DMS 273 (cell line): ENCODE results near the gene TMEM185A.
"Not testable (repeated sequence)": the region's sequence is repeated elsewhere in the genome, so short reads cannot be mapped to it uniquely, and the experiment has no call there.

Experiments used
- DNase-seq: peaks from one replicate; lab custom pipeline; 2025; ENCODE audit not compliant: unreplicated experiment; lab: John Stamatoyannopoulos, UW

The TMEM185A gene

GRCh38 chrX:149631234-149632165 is at the start of gene TMEM185A:
TSS of gene TMEM185A (minus strand) at chrX:149631792. CDS start at chrX:149631580, 212 bp downstream.
- peak; percentile 83 for DNase-seq

GRCh38 chrX:149681182-149681581 is 49.6 kb upstream of the TMEM185A start:
- DNase-seq, result no peak

DNA sequence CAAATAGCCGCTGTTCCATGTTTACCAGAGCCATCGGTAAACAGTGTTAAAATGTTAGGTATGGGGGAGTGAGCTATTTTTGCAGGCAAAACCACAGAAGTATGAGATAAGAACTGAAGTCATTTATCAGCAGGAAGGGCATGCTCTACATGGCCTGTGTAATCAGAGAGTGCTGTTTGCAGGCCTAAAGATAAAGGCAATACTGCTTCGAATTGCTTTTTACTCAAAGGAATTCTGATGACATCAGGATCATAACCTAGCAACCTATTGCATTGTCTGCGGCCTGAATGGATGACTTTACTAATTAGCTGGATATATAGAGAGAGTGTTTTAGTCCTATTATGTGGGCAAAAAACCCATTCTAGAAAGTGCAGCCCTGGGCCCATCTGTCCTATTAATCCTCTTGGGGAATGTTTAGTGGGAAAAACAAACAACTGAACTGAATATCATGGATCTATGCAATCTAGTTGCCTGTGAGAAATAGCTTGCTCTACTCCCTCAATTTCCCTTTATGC is 47.6 kb upstream of the TMEM185A start:
- DNase-seq, result not testable (repeated sequence)

GRCh38 chrX:149675554-149675953 is 44.0 kb upstream of the TMEM185A start:
- not testable (repeated sequence) for DNase-seq

- not testable (repeated sequence) for DNase-seq
Measured at GRCh38 chrX:149675088-149675487, 43.5 kb upstream of the TMEM185A start.

GRCh38 chrX:149660613-149661012 is 29.0 kb upstream of the TMEM185A start:
- not testable (repeated sequence) for DNase-seq

GRCh38 chrX:149656260-149656884 is 24.8 kb upstream of the TMEM185A start:
- not testable (repeated sequence) for DNase-seq

GRCh38 chrX:149652232-149652981 is 20.8 kb upstream of the TMEM185A start:
- DNase-seq, result no peak

DNA sequence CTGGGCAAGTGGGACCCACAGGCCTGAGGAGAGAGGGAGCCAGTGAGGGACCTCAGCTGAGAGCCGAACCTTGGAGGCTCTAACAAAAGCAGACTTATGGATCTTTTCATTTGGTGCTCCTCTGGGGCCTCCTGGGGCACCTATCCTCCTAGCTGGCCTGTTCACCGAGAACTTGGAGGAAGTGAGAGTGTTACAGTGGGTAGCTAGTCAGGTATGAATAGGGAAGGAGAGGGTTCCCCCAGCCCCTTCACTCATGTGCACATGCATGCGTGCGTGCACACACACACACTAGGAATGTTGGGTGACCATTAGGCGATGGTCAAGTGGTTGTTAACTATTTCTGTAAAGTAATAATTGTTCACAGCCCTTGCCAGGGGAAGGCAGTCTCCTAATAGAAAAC is 18.6 kb upstream of the TMEM185A start:
- DNase-seq, result no peak

GRCh38 chrX:149648932-149649331 is 17.3 kb upstream of the TMEM185A start:
- peak; percentile 18 for DNase-seq

GRCh38 chrX:149647505-149647904 is 15.9 kb upstream of the TMEM185A start:
- no peak for DNase-seq

DNA sequence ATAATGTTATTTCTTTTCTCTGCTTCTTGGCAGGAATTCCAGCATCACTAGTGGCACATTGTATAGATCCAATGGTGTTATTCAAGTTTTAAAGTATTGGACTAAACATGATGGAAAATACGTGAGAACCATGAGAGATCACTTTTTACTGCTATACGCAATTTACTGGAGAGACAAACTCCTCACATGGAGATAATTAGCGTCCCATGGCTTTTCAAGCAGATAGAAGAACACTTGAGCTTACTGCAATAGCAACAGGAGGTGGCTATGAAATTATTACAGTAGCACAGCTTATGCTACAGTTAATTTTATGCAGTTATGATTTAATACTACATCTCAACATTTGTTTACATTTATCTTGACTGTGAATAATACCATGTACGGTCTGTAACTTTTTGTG is 11.9 kb upstream of the TMEM185A start:
- no peak for DNase-seq

- DNase-seq, result no peak
Measured at GRCh38 chrX:149641835-149642234, 10.2 kb upstream of the TMEM185A start.

DNA sequence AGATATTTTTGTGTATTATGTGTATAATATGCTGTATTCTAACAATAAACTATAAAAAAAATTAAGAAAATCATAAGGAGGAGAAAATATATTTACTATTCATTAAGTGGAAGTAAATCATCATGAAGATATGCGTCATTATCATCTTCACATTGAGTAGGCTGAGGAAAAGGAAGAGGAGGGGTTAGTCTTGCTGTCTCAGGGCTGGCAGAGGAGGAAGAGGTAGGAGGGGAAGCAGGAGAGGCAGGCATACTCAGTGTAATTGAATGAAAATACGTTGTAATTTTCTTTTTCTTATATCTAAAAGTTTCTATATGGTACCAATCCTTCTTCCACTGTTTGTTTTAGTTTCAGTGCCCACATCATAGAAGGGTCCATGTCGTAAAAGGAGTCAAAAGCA is 9.8 kb upstream of the TMEM185A start:
- no peak for DNase-seq

- no peak for DNase-seq
Measured at GRCh38 chrX:149639568-149639967, 8.0 kb upstream of the TMEM185A start.

DNA sequence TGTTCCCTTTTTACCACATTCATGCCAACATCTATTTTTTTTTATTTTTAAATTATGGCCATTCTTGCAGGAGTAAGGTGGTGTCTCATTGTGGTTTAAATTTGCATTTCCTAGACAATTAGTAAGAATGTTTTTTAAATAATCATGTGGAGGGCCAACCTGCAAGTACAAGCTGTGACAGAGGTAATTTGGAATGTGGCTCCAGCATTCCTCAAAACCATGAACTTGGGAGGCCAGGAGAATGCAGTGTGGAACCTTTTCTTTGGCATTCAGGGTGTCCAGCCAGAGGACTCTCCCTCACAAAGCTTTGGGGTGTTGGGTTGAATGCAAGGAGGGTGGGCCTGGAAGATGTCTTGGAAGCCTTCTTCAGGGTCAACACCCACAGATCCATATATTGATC is 7.3 kb upstream of the TMEM185A start:
- DNase-seq, result no peak

DNA sequence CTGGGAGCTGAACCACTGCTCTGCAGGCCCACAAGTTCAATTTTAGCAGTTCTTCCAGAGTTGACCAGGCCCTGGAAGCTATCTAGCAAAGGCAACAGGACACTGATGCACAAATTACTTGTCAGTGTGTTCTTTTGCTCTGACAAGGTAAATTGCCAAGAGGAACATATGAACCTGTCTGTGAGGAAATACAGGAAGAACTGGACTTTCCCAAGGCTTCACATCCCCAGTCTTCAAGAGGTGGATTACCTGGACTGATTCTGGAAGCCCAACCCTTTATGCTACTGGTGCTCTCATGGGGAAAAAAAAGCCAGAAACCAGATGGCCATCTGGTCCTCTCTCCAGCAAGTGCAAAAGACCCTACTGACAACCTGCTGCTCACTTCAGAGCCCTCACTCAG is 1.9 kb upstream of the TMEM185A start:
- no peak for DNase-seq

DNA sequence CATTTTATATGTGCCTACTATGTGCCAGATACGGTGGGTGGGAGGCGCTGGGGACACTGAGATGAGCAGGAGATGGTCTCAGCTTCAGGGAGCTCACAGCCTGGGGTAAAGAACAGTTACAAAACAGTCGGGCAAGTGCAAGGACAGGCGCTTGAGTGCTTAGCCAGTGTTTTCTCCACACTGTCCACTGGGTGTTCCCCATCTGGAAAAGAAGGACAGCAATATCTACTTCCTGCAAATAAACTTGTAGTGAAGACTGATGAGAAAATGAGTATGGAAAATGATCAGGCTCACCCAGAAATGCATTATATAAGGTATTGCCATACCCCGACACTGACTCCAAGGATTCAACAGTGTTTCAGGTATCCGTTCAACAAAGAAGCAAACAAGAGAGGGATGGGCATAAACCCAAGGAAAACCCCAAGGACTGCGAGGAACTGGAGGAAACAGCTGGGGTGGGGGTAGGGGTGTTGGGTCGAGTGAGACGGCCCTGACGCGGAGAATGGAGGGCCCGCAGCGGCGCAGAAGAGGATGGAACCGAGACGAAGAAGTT is 835 bp downstream of the TMEM185A start:
- peak; percentile 63 for DNase-seq

- no peak for DNase-seq
Measured at GRCh38 chrX:149629730-149630387, 1.7 kb downstream of the TMEM185A start.

DNA sequence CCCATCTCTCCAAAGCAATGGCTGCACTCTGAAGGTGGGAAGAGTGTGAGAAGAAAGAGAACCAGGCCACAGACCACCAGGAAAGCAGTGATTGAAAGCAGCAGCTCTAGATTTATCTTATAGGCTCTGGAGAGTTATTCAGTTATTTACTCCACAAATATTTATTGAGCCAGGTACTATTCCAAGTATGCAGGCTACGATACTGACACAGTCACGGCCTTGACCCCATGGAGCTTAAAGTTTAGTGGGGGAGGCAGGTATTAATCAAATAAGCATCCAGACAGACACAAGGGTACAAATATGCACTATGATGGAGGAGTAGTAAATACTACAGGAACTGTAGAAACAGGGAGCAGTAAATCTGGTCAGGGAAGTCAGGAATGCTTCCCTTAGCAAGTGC is 2.8 kb downstream of the TMEM185A start:
- DNase-seq, result no peak
